GM23248 (cell line): ENCODE results near the gene ZFHX2.

ENCODE experiments used
- EZH2 ChIP-seq: fragments of 200-600 bp; sonication (generic); IDR thresholded peaks from 2 replicates; pipeline ENCODE4 v1.6.1; 2018; ENCODE audit warnings: antibody characterized with exemption, mild to moderate bottlenecking; ENCODE audit not compliant: insufficient read depth, poor library complexity, severe bottlenecking
- EZH2phosphoT487 ChIP-seq: fragments of 200-600 bp; sonication (generic); IDR thresholded peaks from 2 replicates; pipeline ENCODE4 v1.6.1; 2018; ENCODE audit warnings: antibody characterized with exemption, moderate library complexity, mild to moderate bottlenecking, low read depth; ENCODE audit not compliant: insufficient read depth

- TF ChIP-seq EZH2phosphoT487 (no peak), EZH2 (no peak)
Measured at GRCh38 chr14:23561873-23562821, 10.6 kb upstream of the ZFHX2 start.
